HepG2 (cell line): ENCODE measurements around the gene NUP35. TPM values are rescaled to one million over a fixed set of nuclear protein-coding genes. Genes with fewer than 3 reads are reported as not detected.

Source experiments
- ATAC-seq: fragments of 200-7000 bp; cut with Tn5 transposase; 3 replicates; pipeline ENCODE4 v1.9.1; 2020; ENCODE audit warnings: mild to moderate bottlenecking, moderate library complexity
- BruUV-seq: library from RNA; stranded (reverse); fragments of 400-500 nt; replicated peaks from 2 replicates; lab custom pipeline; 2021; lab: Mats Ljungman, UMichigan
- CTCF ChIA-PET: fragments of 300-600 bp; formaldehyde crosslinking; extraction: SDS; loops from one replicate; lab custom pipeline; 2021; ENCODE audit warnings: low total read pairs, inconsistent platforms, low intra/inter-chr PET ratio; lab: Yijun Ruan, JAX
- POLR2A ChIA-PET: fragments of 350-600 bp; sonication (Branson Sonifier 250); formaldehyde crosslinking; loops from one replicate; lab custom pipeline; 2020; ENCODE audit warnings: antibody characterized with exemption, inconsistent platforms; lab: Yijun Ruan, JAX
- DNase-seq: peaks from one replicate; pipeline ENCODE4 v3.0.0-alpha.2; 2015; ENCODE audit warnings: low spot score
- FAIRE-seq: peaks from 3 replicates; lab custom pipeline; 2011; peaks lifted over from hg19 to GRCh38; lab: Jason Lieb, UNC
- H2AFZ ChIP-seq: one replicate; pipeline ENCODE4 v1.6.1; 2011; ENCODE audit warnings: low read length, inconsistent platforms
- H3K27ac ChIP-seq: fragments of 300-600 bp; 3 replicates; pipeline ENCODE4 v1.8.0; 2011; ENCODE audit warnings: mixed run types, mild to moderate bottlenecking, mixed read lengths, low read length, inconsistent platforms; ENCODE audit not compliant: insufficient read depth; ENCODE audit errors: extremely low read length
- H3K27me3 ChIP-seq, 2 experiments: fragments of 200-600 bp in 1 of 2; 2 replicates in 1 of 2; 3 replicates in 1 of 2; pipeline versions ENCODE4 v1.6.0 to v1.8.0; 2011; ENCODE audit warnings: low read length in 2 of 2, mild to moderate bottlenecking in 2 of 2, moderate library complexity in 2 of 2, inconsistent platforms in 1 of 2; ENCODE audit not compliant: insufficient read depth in 2 of 2, control insufficient read depth in 1 of 2
- H3K36me3 ChIP-seq, 2 experiments: fragments of 200-600 bp in 1 of 2; replicated peaks in 1 of 2; 2 replicates in 1 of 2; 3 replicates in 1 of 2; pipeline versions ENCODE4 v1.5.1 to v1.8.0; 2011; ENCODE audit warnings: low read length in 2 of 2, inconsistent platforms in 1 of 2; ENCODE audit not compliant: insufficient read depth in 2 of 2, control insufficient read depth in 1 of 2
- H3K4me1 ChIP-seq: 2 replicates; pipeline ENCODE4 v1.5.1; 2012; ENCODE audit warnings: low read length, inconsistent platforms; ENCODE audit not compliant: insufficient read depth
- H3K4me2 ChIP-seq: 2 replicates; pipeline ENCODE4 v1.6.0; 2011; ENCODE audit warnings: low read depth, low read length, inconsistent platforms
- H3K4me3 ChIP-seq, 3 experiments: fragments of 200-600 bp in 1 of 3; sonication (generic), shearing (Covaris generic) in 1 of 3; replicated peaks in 1 of 3; 2 replicates each; pipeline ENCODE4 v1.5.1; 2011 to 2016; ENCODE audit warnings: low read length in 3 of 3, inconsistent platforms in 2 of 3, low read depth in 2 of 3, mild to moderate bottlenecking in 2 of 3, control low read depth in 1 of 3, mixed read lengths in 1 of 3; ENCODE audit not compliant: insufficient read depth in 1 of 3
- H3K79me2 ChIP-seq: one replicate; pipeline ENCODE4 v1.6.1; 2011; ENCODE audit warnings: low read length, inconsistent platforms; ENCODE audit not compliant: insufficient read depth
- H3K9ac ChIP-seq: 2 replicates; pipeline ENCODE4 v1.6.0; 2011; ENCODE audit warnings: mild to moderate bottlenecking, low read depth, low read length, inconsistent platforms; ENCODE audit not compliant: insufficient read depth
- H3K9me3 ChIP-seq: 2 replicates; pipeline ENCODE4 v1.5.1; 2012; ENCODE audit warnings: mild to moderate bottlenecking, low read length
- H4K20me1 ChIP-seq: 2 replicates; pipeline ENCODE4 v1.6.0; 2011; ENCODE audit warnings: inconsistent platforms, mild to moderate bottlenecking, low read length, moderate library complexity; ENCODE audit not compliant: insufficient read depth
- ATF7-NPFF ChIP-seq: sonication (generic); formaldehyde crosslinking; IDR thresholded peaks from 2 replicates; pipeline ENCODE4 v1.8.1; 2023; ENCODE audit warnings: mild to moderate bottlenecking, low read depth, missing genetic modification reagents, moderate library complexity
- HES4 ChIP-seq: sonication (generic); formaldehyde crosslinking; IDR thresholded peaks from 2 replicates; pipeline ENCODE4 v1.9.0; 2021; ENCODE audit warnings: mild to moderate bottlenecking, missing genetic modification reagents, borderline replicate concordance
- MAZ ChIP-seq, 2 experiments: sonication (generic) in 1 of 2; formaldehyde crosslinking in 1 of 2; IDR thresholded peaks; 2 replicates each; pipeline versions ENCODE4 v1.5.0 to v1.6.1; 2012 to 2020; ENCODE audit warnings: low read depth in 2 of 2, mild to moderate bottlenecking in 2 of 2, borderline replicate concordance in 1 of 2, improper control_type of control experiment in 1 of 2, low read length in 1 of 2, missing genetic modification reagents in 1 of 2, moderate library complexity in 1 of 2
- NR2F2 ChIP-seq: IDR thresholded peaks from 2 replicates; pipeline ENCODE4 v1.6.1; 2012; ENCODE audit warnings: low read depth, inconsistent platforms, borderline replicate concordance
- PLRG1 ChIP-seq: fragments of 450-650 bp; conservative IDR thresholded peaks from 2 replicates; pipeline ENCODE4 v1.6.1; 2016
- RNF2 ChIP-seq: fragments of 450-650 bp; conservative IDR thresholded peaks from 2 replicates; pipeline ENCODE4 v1.6.1; 2016; ENCODE audit warnings: low read depth
- RORA ChIP-seq: sonication (generic); formaldehyde crosslinking; IDR thresholded peaks from 2 replicates; pipeline ENCODE4 v1.5.0; 2020; ENCODE audit warnings: mild to moderate bottlenecking, missing genetic modification reagents, moderate library complexity
- SSRP1 ChIP-seq: IDR thresholded peaks from 2 replicates; pipeline ENCODE4 v1.6.1; 2016; ENCODE audit warnings: control low read depth
- TEAD2 ChIP-seq: sonication (generic); formaldehyde crosslinking; IDR thresholded peaks from 2 replicates; pipeline ENCODE4 v1.9.0; 2021; ENCODE audit warnings: missing genetic modification reagents
- ZNF20 ChIP-seq: sonication (generic); formaldehyde crosslinking; IDR thresholded peaks from 2 replicates; pipeline ENCODE4 v1.4.0; 2020; ENCODE audit warnings: mild to moderate bottlenecking, moderate library complexity, missing genetic modification reagents
- ZNF878 ChIP-seq: sonication (generic); formaldehyde crosslinking; IDR thresholded peaks from 2 replicates; pipeline ENCODE4 v1.8.1; 2023; ENCODE audit warnings: mild to moderate bottlenecking, missing genetic modification reagents, moderate library complexity
- WGBS: methylation state at CpG from one replicate; pipeline ENCODE4 v1.1.6; 2017; ENCODE audit warnings: low lambda C conversion rate; 5-methylcytosine and 5-hydroxymethylcytosine counted together
- in situ Hi-C: cut with HindIII; loops from 2 replicates; pipeline ENCODE4 v1.10.0; 2017; ENCODE audit warnings: low pct_unique_long_range_greater_than_20kb; ENCODE audit not compliant: extremely low pct_ligation_motif_present
- intact Hi-C: fragments of 100-400 bp; cut with micrococcal nuclease; formaldehyde crosslinking; loops from one replicate; pipeline ENCODE4 v1.10.0; 2022; ENCODE audit not compliant: unreplicated experiment
- polyA plus RNA-seq, 8 experiments: library from polyadenylated mRNA; depleted of rRNA in 3 of 8; stranded (reverse) in 7 of 8; unstranded in 1 of 8; fragments of >200 nt; fragmentation: Illumina TruSeq in 4 of 8; extraction: Trizol in 4 of 8; gene quantifications; 2 replicates each; pipeline versions ENCODE4 v1.2.1 to v1.2.3, GENCODE V29; 2011 to 2016; ENCODE audit warnings: low read depth in 4 of 8, missing spikeins in 1 of 8, mixed read lengths in 1 of 8; ENCODE audit not compliant: insufficient read depth in 1 of 8
- total RNA-seq, 5 experiments: library from RNA; depleted of rRNA; stranded (reverse); fragments of >200 nt; fragmentation: Illumina TruSeq; extraction: Trizol; gene quantifications; 2 replicates each; pipeline ENCODE4 v1.2.3, GENCODE V29; 2016; ENCODE audit warnings: low read depth in 1 of 5
- TF ChIP-seq, protein P1 (sequence below): sonication (generic); formaldehyde crosslinking; IDR thresholded peaks from 2 replicates; pipeline ENCODE4 v1.9.0; 2021; ENCODE audit warnings: missing genetic modification reagents, mild to moderate bottlenecking, borderline replicate concordance
- TF ChIP-seq, protein P2 (sequence below): sonication (generic); formaldehyde crosslinking; IDR thresholded peaks from 2 replicates; pipeline ENCODE4 v1.4.0; 2020; ENCODE audit warnings: missing genetic modification reagents
- TF ChIP-seq, protein P3 (sequence below): sonication (generic); formaldehyde crosslinking; IDR thresholded peaks from 2 replicates; pipeline ENCODE4 v1.8.0; 2022; ENCODE audit warnings: low read depth, missing genetic modification reagents
- TF ChIP-seq, protein P4 (sequence below): sonication (generic); formaldehyde crosslinking; IDR thresholded peaks from 2 replicates; pipeline ENCODE4 v1.4.0; 2020; ENCODE audit warnings: missing genetic modification reagents, borderline replicate concordance
- TF ChIP-seq, protein P5 (sequence below): sonication (generic); formaldehyde crosslinking; IDR thresholded peaks from 2 replicates; pipeline ENCODE4 v1.5.0; 2020; ENCODE audit warnings: missing genetic modification reagents

NUP35 gene
- total and polyA plus RNA-seq, 2 of the 13 experiments (the other 11 are each of a cell fraction or from before 2014, with no cell fraction given), result 16.9 to 53.6 TPM

DNA sequence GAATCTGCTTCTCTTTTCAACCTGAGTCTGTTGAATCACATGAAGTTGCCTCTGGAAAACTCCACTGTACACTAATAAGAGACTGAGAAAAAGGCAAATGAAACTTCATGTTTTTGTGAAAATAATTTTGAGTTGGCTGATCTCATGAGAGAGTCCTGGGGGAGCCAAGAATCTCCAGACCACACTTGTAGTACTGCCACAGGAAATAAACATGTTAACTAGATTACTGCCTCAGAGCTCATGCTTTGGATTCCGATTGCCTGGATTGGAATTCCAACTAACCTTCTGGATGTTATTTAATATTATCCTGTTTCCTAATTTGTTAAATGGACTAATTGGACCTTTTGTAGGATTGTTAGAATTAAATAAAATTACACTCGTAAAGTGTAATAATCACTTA, 25.2 kb downstream of the NUP35 start:
- in situ Hi-C loops, result no loop called here
- no peaks in the 10 kb centered on the region for H3K4me1 ChIP-seq
- no peak overlapping the region for H3K4me2 ChIP-seq
- no peaks in the 10 kb centered on the region for H3K27me3 ChIP-seq
- no TSS peak for BruUV-seq
- no peak overlapping the region for H3K4me3 ChIP-seq
- peaks cover 31% of the 10 kb centered on the region for H3K79me2 ChIP-seq
- peaks cover 4 to 46% of the 10 kb centered on the region in 2 experiments; a peak in 4 of 5 replicates for H3K36me3 ChIP-seq
- CTCF ChIA-PET, result no interaction called here
- WGBS, result 94% methylated on average over 2 of the region's 2 CpGs
- H3K9ac ChIP-seq, result no peak overlapping the region
- H4K20me1 ChIP-seq, result no peaks in the 10 kb centered on the region
- TF ChIP-seq, protein P1, sequence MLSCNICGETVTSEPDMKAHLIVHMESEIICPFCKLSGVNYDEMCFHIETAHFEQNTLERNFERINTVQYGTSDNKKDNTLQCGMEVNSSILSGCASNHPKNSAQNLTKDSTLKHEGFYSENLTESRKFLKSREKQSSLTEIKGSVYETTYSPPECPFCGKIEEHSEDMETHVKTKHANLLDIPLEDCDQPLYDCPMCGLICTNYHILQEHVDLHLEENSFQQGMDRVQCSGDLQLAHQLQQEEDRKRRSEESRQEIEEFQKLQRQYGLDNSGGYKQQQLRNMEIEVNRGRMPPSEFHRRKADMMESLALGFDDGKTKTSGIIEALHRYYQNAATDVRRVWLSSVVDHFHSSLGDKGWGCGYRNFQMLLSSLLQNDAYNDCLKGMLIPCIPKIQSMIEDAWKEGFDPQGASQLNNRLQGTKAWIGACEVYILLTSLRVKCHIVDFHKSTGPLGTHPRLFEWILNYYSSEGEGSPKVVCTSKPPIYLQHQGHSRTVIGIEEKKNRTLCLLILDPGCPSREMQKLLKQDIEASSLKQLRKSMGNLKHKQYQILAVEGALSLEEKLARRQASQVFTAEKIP (CRISPR knock-in tag), result no peak
- TF ChIP-seq MAZ (IDR thresholded peaks at IDR 0.05; ENCODE audit: borderline replicate concordance, low read depth, low read length) (no peak), MAZ (CRISPR knock-in tag; IDR thresholded peaks at IDR 0.05; ENCODE audit: low read depth) (no peak), NR2F2 (no peak), ATF7-NPFF (CRISPR knock-in tag) (no peak), SSRP1 (CRISPR knock-in tag) (no peak), HES4 (CRISPR knock-in tag) (no peak), TEAD2 (CRISPR knock-in tag) (no peak), RORA (CRISPR knock-in tag) (no peak), ZNF878 (CRISPR knock-in tag) (no peak), PLRG1 (no peak), RNF2 (no peak), ZNF20 (CRISPR knock-in tag) (no peak)
- TF ChIP-seq, protein P2, sequence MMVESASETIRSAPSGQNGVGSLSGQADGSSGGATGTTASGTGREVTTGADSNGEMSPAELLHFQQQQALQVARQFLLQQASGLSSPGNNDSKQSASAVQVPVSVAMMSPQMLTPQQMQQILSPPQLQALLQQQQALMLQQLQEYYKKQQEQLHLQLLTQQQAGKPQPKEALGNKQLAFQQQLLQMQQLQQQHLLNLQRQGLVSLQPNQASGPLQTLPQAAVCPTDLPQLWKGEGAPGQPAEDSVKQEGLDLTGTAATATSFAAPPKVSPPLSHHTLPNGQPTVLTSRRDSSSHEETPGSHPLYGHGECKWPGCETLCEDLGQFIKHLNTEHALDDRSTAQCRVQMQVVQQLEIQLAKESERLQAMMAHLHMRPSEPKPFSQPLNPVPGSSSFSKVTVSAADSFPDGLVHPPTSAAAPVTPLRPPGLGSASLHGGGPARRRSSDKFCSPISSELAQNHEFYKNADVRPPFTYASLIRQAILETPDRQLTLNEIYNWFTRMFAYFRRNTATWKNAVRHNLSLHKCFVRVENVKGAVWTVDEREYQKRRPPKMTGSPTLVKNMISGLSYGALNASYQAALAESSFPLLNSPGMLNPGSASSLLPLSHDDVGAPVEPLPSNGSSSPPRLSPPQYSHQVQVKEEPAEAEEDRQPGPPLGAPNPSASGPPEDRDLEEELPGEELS (CRISPR knock-in tag), result no peak
- TF ChIP-seq, protein P3, sequence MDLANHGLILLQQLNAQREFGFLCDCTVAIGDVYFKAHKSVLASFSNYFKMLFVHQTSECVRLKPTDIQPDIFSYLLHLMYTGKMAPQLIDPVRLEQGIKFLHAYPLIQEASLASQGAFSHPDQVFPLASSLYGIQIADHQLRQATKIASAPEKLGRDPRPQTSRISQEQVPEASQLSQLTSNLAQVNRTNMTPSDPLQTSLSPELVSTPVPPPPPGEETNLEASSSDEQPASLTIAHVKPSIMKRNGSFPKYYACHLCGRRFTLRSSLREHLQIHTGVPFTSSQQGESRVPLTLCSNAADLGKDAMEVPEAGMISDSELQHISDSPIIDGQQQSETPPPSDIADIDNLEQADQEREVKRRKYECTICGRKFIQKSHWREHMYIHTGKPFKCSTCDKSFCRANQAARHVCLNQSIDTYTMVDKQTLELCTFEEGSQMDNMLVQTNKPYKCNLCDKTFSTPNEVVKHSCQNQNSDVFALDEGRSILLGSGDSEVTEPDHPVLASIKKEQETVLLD (CRISPR knock-in tag), result no peak
- TF ChIP-seq, protein P4, sequence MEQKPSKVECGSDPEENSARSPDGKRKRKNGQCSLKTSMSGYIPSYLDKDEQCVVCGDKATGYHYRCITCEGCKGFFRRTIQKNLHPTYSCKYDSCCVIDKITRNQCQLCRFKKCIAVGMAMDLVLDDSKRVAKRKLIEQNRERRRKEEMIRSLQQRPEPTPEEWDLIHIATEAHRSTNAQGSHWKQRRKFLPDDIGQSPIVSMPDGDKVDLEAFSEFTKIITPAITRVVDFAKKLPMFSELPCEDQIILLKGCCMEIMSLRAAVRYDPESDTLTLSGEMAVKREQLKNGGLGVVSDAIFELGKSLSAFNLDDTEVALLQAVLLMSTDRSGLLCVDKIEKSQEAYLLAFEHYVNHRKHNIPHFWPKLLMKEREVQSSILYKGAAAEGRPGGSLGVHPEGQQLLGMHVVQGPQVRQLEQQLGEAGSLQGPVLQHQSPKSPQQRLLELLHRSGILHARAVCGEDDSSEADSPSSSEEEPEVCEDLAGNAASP (CRISPR knock-in tag), result no peak
- TF ChIP-seq, protein P5, sequence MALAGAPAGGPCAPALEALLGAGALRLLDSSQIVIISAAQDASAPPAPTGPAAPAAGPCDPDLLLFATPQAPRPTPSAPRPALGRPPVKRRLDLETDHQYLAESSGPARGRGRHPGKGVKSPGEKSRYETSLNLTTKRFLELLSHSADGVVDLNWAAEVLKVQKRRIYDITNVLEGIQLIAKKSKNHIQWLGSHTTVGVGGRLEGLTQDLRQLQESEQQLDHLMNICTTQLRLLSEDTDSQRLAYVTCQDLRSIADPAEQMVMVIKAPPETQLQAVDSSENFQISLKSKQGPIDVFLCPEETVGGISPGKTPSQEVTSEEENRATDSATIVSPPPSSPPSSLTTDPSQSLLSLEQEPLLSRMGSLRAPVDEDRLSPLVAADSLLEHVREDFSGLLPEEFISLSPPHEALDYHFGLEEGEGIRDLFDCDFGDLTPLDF (CRISPR knock-in tag), result no peak
- TF ChIP-seq, all 625 proteins: peak for 0
- FAIRE-seq, result no peak
- POLR2A ChIA-PET, result no interaction called here
- no peaks in the 10 kb centered on the region for H3K9me3 ChIP-seq
- H3K27ac ChIP-seq, result no peak overlapping the region
- DNase-seq, result no peak
- intact Hi-C loops, result no loop called here
- ATAC-seq, result no peak
- no peak overlapping the region for H2AFZ ChIP-seq
